Measurements from ENCODE around the gene POTEF.
"Not testable (repeated sequence)": the region's sequence is repeated elsewhere in the genome, so short reads cannot be mapped to it uniquely, and the experiment has no call there.

POTEF gene

DNA sequence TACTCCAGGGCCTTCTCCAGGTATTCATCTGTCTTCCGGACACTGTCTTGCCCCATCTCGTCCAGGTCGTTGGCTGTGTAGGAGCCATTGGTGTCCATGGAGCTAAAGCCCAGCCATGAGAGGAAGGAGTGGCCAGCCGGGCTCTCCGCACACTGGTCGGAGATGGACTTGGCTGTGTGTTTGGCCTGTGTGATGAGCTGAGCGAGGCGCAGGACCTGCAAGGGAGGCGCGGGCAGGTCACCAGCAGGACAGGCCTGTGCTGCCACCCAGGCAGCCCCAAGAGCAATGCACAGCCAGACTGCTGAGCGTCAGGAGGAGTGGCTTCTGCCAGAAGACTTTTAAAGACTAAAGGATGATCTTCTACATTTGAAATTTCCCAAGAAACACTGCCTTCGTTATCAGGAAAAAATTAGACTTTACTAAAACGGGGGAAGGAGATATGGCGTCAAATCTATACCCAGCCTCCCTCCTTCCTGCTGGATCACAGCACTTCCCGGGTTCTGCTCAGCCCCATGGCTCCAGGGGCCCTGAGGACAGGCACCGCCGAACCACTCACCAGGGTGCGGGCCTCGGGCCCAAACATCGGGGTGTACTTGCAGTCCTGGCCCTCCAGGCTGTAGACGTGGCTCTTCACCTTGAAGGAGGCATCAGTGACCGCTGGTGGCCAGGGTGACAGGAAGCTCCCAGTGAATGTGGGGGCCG lies 24.9 kb upstream of the POTEF start:
- in situ Hi-C loops (cut with MboI; ENCODE audit: low sequenced_read_pairs) = not testable (repeated sequence)

DNA sequence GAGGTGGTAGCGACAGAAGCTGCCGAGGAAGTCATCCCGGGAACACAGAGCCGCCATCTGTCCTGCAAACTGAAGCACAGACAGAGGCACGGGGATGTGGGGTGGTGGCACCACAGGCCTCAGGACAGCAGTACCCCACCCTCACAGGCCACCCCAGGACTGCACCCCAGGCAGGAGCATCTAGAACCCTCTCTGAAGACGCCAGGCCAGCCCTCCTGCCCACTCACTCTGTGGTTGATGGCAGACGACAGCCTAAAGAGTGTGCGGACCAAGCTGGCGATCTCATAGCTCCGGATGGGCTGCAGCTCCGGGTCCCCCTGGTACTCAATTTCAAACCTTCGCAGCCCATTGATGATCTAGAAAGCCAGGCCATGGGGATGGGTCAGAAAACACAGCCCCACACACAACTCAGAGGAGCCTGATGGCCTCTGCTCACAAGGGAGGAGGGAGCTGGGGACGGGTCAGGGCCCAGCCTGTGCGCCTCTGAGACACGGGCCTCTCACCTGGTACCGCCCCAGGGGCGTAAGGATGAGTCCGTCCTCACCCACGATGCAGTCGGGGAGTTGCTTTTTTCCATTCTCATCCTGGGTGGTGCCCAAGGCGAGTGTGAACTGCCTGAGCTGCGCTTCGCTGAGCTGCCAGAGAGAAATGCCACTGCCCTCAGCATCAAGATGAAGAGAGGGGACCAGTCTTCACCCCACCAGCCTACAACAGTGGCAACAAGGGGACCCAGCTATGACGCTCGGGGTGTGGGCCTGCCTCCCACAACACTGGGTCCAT lies 24.0 kb upstream of the POTEF start:
- in situ Hi-C loops (cut with MboI; ENCODE audit: low sequenced_read_pairs) = no loop called here

DNA sequence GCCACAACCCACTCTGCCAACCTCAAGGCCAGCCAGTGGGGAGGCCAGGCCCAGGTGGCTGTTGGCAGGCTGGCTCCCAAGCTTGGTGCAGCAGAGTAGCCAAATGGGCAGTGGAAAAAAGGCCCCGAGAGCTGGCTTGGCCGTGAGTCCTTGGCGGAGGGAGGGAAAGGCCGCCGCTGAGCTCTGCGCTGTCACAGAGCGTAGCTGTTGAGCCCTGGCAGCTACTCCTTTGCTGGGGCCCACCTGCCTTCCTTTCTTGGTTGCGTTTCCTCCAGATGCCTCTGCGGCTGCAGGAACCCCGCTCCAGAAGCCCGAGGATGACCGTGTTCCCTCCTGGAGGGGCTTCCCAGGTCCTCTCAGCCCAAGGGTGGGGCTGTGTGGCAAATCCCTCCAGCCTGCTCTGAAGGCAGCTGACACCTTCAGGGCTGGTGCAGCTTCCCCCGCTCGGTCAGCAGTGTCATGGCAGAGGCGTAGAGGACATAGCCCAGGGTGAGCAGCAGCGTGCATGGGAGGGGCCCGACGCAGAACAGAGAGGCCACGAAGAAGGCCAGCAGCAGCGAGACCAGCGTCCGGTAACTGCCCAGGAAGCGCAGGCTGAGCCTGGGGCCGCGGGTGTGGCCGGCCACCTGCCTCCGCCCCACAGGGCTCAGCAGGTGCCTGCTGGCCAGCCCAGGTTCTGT lies 23.3 kb upstream of the POTEF start:
- in situ Hi-C loops (cut with MboI; ENCODE audit: low sequenced_read_pairs) = not testable (repeated sequence)

DNA sequence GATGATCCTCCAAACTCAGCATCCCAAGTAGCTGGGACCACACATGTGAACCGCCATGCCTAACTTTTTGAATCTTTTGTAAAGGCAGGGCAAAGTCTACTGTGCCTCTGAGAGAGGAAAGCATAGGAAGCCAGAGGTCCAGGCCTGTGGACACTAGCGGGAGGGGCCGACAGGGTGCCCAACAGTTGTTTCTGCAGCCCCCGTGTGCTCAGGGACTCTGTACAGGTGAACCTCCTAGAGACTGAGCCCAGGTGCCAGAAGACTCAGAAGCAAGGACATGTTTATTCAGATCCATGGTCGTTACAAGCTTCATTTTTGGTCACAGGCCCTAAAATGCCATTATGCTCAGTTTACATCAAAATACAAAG lies 22.1 kb upstream of the POTEF start:
- in situ Hi-C loops (cut with MboI; ENCODE audit: low sequenced_read_pairs) = not testable (repeated sequence)

DNA sequence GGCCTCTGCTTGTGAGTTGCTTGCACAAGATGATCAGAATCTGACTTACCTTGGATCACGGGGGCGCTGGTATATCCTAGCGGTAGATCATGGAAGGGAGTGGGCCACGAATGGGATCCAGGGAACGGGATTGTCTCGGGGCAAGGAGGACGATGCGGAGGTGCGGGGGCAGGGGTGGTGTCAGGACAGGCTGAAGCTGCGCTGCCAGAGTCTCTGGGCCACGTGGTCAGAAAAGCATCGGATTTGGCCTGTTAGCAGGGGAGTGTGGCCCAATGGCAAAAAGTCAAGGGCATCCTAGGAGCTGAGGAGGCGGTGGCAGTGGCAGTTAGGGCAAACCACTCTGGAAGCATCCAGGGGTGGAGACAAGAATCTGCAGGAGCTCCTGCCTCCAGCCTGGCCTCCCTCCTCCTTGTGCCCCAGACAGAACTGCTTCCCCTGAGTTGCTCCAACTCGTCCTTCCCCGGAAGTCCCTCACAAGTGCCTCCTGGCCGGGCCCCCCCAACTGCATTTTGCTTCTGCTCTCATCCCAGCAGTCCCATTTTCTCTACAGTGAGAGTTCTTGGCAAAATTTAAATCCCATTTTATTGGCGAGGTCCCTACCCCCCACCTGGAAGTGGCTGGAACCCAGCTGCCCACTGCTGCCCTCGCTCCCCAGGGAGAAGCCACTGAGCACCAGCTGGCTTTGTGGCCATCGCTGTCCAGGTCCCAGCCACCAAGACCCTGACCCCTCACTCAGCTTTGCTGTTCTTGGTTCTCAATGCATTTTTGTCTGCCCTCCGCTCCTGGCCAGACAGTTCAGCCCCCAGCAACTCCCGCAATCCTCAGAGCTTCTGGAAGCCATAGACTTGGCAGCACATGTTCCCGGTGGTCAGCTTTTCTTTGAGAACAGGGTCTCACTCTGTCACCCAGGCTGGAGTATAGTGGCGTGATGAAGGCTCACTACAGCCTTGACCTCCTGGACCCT lies 21.4 kb upstream of the POTEF start:
- in situ Hi-C loops (cut with MboI; ENCODE audit: low sequenced_read_pairs) = no loop called here

DNA sequence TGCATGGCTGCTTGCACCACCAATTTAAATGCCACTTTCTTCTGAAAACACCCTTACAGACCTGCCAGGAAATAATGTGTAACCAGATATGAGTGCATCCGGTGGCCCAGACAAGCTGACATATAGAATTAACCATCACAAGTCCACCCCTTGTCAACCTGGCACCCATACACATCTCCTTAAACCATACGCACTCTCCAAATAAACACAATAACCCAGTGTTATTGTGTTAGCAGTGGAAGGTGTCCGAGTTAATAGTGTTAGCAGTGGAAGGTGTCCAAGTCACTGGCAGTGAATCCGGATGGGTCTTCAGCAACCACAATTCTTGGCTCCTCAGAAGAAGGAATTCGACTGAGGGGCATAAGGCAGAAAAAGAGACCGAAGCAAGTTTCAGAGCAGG lies 19.5 kb upstream of the POTEF start:
- in situ Hi-C loops (cut with MboI; ENCODE audit: low sequenced_read_pairs) = not testable (repeated sequence)

DNA sequence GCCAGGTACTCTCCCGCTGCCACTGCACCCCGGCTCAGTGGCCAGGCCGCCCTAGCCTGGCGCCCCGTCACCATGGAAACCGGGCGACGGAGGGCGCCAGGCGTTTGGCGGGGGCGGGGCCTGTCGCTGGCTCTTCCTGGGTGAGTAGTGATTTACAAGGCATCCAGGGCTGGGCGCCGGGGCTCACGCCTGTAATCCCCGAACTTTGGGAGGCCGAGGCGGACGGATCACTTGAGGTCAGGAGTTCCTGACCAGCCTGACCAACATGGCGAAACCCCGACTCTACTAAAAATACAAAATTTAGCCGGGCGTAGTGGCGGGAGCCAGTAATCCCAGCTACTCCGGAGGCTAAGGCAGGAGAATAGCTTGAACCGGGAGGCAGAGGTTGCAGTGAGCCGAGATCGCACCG lies 16.0 kb upstream of the POTEF start, which contains the start of gene CCDC74B:
Gene CCDC74B, minus strand, starts transcription at position 107 of the 409 bp plus-strand sequence. CDS start 116 bp downstream, outside the sequence.
- in situ Hi-C loops (cut with MboI; ENCODE audit: low sequenced_read_pairs) = not testable (repeated sequence)

DNA sequence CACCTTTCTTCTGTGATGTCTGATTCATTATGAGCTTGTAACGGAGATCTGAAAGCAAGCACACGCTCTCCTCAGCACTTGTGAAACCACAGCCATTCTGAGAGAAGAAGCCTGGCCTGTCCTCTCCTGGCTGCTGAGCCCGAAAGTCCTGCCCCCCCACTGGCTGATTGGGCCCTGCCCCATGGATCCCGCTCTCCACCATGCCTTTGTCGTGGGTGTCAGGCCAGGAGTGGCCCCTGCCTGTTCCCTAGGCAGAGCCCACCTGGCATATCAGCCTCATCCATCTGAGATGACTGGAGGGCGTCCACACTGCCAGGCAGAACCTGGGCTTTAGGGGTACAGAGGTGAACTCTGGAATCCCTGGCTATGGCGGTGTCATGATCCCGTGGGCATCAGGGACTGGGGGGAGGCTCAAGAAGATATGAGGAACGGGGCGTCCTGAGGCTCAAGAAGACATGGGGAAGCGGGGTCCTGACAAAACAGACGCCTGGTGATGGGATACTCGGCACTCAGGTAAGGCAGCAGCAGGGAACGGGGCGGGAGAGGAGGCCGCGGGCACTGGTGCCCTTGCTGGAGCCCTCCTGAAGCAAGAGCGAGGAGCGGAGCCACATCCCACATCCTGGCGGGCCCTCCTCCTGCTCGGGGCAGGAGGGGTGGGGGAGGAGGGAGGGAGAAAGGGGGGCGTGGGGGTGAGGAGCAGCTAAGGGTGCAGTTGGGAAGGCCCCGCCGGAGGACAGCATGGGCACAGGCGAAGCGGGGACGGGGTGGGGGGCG lies 14.4 kb upstream of the POTEF start:
- in situ Hi-C loops (cut with MboI; ENCODE audit: low sequenced_read_pairs) = not testable (repeated sequence)

DNA sequence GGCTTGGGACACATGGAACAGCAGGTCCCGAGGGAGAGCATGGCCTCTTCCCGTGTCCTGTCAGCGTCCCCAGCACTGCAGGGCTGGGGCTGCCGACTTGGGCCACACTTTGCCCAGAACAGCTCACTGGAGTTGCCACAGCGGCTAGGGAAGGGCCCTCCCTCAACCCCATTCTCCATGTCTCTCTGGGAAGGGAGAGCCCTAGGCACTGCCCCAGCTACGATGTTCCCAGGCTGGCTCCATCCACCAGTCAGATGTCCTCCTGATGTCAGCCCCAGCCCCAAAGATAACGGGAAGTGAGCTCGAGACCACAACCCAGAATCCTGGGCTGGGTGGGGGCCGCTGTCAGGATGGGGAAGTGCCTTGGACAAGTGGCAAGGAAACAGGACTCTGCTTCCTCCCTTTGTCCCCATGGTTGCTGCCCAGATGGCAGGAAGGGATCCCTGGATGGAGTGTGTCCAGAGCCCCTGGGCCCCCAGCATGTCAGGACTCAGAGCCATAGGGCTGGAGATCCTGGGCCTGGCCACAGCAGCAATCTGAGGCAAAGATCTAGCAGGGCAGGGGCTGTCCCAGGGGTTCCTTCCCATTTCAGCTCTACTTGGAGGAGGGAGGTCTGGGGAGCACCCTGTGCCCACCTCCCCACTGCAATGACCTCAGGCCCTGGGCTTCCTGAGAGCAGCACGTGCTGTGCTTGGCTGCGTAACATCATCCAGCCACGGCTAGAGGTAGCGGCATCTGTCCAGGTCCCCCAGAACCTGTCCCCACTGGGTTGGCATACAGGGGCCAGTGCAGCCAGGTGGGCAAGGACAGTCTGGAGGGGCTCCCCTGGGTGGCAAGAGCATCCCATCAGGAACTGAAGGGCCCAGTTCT lies 13.6 kb upstream of the POTEF start:
- in situ Hi-C loops (cut with MboI; ENCODE audit: low sequenced_read_pairs) = not testable (repeated sequence)

DNA sequence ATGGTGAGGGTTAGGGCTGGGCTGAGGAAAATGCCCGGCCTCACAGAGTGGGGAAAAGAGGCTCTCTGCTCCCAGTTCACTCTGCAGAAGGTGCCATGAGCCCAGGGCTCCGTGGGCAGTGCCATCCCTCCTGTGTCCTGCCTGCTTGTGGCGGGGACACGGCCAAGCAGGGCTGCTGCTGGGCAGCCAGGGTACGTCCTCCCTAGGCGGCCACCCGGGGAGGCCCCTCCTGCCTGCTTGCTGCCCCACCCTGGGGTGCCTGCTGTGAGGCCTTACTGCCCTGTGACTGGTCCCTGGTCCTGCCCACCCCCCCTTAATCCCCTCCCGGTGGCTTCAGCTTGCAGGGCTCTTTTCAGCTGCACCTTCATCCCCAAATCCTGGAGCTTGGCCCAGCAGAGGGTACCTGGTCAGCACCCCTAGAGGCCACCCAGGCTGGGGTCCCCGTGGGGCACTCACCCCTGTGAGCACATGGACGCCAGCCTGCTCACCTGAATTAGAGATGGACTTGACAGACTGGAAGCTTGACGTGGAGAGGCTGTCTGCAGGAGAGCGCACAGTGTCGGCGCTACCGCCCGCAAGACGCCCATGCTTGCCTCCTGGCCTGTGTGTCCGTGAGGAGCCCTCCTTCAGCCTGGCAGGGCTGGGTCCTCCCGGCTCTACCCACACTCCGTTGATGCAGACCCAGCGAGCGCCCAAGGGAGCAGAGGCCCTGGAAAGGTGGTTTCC lies 12.8 kb upstream of the POTEF start:
- in situ Hi-C loops (cut with MboI; ENCODE audit: low sequenced_read_pairs) = not testable (repeated sequence)

DNA sequence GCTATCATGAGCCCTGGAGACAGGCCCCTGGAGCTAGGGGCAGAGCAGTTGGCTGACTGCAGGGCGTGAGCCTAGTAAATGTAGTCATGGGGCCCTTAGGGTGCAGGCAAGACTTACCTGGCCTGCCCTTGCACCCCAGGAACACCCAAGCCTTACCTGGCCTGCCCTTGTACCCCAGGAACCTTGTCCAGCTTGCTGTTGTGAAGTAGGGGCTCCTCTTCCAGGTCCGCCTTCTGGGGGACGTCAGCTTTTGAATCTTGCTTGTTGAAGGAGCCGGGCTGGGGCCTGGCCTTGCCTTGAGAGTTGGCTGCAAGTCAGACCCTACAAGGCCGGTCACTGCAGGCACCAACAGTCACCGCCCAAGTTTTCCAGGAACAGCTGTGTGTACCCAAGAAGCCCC lies 12.0 kb upstream of the POTEF start:
- in situ Hi-C loops (cut with MboI; ENCODE audit: low sequenced_read_pairs) = not testable (repeated sequence)

DNA sequence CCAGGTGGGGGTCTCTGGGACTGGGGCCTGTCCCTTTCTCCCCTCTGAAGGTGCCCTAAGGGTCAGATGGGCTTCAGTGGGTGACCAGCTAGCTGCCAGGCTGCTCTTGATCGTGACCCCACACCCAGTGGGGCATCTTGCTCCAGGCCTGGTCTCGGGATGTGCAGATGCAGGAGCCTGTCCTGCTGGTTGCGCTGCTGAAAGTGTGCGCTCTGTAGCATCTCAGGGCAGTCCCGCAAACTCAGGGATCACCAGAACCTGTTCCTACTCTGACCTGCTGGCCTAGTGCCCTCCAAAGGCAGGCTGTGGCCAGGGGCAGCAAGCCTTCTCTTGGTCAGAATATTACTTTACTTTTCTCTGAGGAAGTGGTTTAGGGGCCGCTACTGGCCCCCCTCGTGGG lies 11.5 kb upstream of the POTEF start:
- in situ Hi-C loops (cut with MboI; ENCODE audit: low sequenced_read_pairs) = not testable (repeated sequence)

DNA sequence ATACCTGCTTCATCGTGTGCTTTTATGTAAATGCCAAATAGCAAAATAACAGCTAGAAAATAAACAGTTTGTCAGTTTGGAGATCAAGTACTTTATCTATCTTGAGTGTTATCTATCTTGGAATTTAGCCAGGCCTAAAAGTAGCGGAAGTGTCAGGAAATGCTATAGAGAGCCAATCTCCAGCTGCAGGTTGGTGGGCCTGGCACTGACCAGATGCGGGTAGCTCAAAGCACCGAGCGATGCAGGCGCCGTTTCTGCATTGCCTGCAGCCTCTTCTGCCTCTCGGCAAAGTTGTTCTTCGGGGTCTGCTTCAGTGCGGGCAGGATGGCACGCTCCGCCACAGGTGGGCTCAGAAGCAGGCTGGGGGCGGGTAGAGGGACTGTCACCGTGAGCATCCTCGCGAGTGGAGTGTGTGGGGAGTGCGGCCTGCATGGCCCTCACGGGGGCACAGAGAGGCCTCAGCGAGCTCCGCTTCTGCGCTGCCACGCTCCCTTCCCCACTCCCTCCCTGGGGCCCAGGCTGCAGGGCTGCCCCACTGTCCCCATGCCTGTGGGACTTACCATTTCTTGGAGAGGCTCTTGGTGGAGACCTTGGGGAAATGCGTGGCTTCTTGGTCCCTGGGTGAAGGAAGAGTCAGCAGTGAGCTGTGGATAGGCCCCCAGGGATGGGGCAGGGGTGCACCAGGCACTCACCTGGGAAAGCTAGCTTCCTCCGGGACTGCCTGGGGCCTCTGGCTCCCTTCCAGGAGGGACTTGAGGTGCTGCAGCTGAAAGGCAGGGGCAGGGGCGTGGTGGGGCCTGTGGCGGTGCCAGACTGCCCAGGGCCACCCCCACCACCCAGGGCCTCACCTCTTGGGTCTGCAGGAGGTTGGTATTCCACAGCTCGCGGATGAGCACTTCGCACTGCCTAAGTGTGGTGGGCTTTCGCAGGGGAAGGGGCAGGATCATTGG lies 10.6 kb upstream of the POTEF start:
- in situ Hi-C loops (cut with MboI; ENCODE audit: low sequenced_read_pairs) = not testable (repeated sequence)

DNA sequence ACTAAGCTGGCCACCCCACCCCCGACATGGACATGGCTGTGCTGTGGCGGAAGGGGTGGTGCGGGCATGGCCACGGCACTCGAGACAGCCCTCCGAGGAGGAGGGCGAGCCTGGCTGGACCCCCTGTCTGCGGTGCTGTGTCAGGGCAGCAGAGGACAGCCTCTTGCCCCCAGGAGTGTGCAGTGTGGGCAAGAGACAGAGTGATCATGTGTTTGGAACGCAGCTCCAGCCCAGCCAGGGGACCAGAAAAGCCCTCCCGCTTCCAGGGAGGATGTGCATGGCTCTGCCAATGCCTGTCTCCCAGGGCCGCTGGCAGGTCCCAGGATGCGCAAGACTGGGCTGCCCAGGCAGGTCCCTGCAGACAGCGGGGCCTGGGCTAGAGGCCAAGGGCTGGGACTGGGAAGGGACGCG lies 9.8 kb upstream of the POTEF start:
- in situ Hi-C loops (cut with MboI; ENCODE audit: low sequenced_read_pairs) = not testable (repeated sequence)

DNA sequence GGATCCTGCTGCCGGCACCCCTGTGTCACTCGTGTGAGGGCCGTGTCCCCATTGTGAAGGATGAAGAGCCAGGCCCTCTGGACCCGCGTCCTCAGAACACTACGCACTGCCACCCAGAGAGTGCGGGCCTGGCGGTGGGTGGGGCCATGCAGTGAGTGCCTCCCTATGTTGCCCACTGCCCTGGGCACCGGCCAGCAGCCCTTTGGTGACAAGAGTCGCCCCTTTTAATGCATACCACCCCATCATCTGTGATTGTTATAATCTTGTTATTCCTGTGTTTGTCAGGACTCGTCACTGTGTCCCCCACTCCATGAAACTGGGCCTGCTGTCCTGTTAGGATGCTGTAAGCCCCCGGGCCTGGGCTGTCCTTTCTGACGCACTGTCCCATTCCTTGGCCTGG lies 9.3 kb upstream of the POTEF start:
- in situ Hi-C loops (cut with MboI; ENCODE audit: low sequenced_read_pairs) = not testable (repeated sequence)

DNA sequence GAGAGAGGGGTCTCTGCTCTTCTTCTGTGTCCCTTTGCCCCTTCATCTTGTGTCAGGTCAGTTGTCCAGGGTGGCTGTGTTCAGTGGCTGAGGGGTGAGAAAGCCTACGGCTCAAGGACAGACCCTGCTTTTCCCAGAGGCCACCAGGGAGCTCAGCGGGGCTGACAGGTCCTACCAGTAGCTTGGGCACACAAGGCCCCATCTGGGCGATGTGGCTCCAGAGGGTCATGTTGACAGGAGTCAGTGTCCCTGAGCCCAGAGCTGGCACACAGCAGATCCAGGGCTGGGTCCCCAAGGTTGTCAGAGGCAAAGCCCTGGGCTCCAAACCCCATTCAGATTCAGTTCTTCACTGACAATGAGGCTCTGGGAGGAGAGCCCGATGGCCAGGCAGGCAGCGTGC lies 8.1 kb upstream of the POTEF start:
- in situ Hi-C loops (cut with MboI; ENCODE audit: low sequenced_read_pairs) = not testable (repeated sequence)

DNA sequence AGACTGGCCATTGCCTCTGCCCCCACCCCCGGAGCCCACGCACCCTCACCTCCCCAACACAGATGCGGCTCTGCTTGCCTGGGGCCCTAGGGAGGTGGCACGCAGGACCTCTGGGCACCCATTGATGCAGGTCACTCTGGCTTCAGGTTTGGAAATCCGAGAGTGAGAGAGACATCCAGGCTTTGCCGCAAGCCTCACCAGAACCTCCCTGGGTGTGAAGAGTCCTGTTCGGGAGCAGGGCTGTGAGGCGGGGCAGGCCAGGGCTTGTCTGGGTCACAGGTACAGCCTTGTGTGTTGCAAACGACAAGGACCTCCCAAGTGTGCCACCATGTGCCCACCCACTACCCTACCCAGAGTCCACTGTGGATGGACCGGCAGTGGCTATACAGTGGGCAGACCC lies 7.5 kb upstream of the POTEF start:
- in situ Hi-C loops (cut with MboI; ENCODE audit: low sequenced_read_pairs) = not testable (repeated sequence)
